Immature natural killer cell (primary cell): ENCODE results near the gene CGB3. TPM values are rescaled to one million over a fixed set of nuclear protein-coding genes. Genes with fewer than 3 reads are reported as not detected.

ENCODE experiments used
- DNase-seq, 3 donors: peaks; one replicate each; pipeline ENCODE4 v3.0.0; 2022; ENCODE audit warnings: mixed read lengths in 1 of 3
- H3K27ac Mint-ChIP-seq, 6 donors: one replicate each; pipeline ENCODE4 v1.8.0; 2020; ENCODE audit warnings: mixed read lengths in 6 of 6, mild to moderate bottlenecking in 5 of 6, inconsistent platforms in 4 of 6, moderate library complexity in 3 of 6
- H3K27me3 Mint-ChIP-seq, 3 donors: one replicate each; pipeline ENCODE4 v1.8.0; 2020 to 2021; ENCODE audit warnings: low read depth in 3 of 3, mild to moderate bottlenecking in 3 of 3, mixed read lengths in 3 of 3, moderate library complexity in 3 of 3, inconsistent platforms in 1 of 3
- H3K36me3 Mint-ChIP-seq, 3 donors: one replicate each; pipeline ENCODE4 v1.8.0; 2020; ENCODE audit warnings: mixed read lengths in 3 of 3, inconsistent platforms in 2 of 3, mild to moderate bottlenecking in 2 of 3
- H3K4me1 Mint-ChIP-seq, 2 donors: one replicate each; pipeline ENCODE4 v1.8.0; 2020; ENCODE audit warnings: inconsistent platforms in 2 of 2, mild to moderate bottlenecking in 2 of 2, mixed read lengths in 2 of 2, moderate library complexity in 1 of 2
- H3K4me3 Mint-ChIP-seq, 5 donors: one replicate each; pipeline ENCODE4 v1.8.0; 2020; ENCODE audit warnings: mild to moderate bottlenecking in 5 of 5, mixed read lengths in 5 of 5, inconsistent platforms in 3 of 5, moderate library complexity in 3 of 5
- H3K9me3 Mint-ChIP-seq, 6 donors: one replicate each; pipeline ENCODE4 v1.8.0; 2020; ENCODE audit warnings: mild to moderate bottlenecking in 6 of 6, mixed read lengths in 6 of 6, inconsistent platforms in 4 of 6, moderate library complexity in 3 of 6
- polyA plus RNA-seq, 3 donors: library from polyadenylated mRNA; unstranded; fragments of 300-500 nt; fragmentation: Illumina TruSeq; gene quantifications; one replicate each; pipeline ENCODE4 v1.2.3, GENCODE V29; 2021

Gene CGB3
- polyA plus RNA-seq, 3 donors from 2014 or later = not detected

- Mint-ChIP-seq H3K9me3 (no peaks in the 10 kb centered on the region), H3K27ac (peak within 1 kb of the TSS in 3 of 6 donors; percentile 12 to 34 (median 24)), H3K4me1 (peaks cover 25 to 26% of the 10 kb centered on the region in 2 donors), H3K4me3 (peak within 1 kb of the TSS; percentile 82 to 91 (median 90)), H3K36me3 (no peaks in the 10 kb centered on the region), H3K27me3 (peaks cover 0 to 11% (median 0%) of the 10 kb centered on the region in 3 donors)
- DNase-seq = no peak
Observed at GRCh38 chr19:49017041-49017665, 7.0 kb downstream of the CGB3 start, which contains the start of gene LHB. LHB (minus strand) TSS chr19:49017091; CDS start chr19:49017081, 10 bp downstream.

DNA sequence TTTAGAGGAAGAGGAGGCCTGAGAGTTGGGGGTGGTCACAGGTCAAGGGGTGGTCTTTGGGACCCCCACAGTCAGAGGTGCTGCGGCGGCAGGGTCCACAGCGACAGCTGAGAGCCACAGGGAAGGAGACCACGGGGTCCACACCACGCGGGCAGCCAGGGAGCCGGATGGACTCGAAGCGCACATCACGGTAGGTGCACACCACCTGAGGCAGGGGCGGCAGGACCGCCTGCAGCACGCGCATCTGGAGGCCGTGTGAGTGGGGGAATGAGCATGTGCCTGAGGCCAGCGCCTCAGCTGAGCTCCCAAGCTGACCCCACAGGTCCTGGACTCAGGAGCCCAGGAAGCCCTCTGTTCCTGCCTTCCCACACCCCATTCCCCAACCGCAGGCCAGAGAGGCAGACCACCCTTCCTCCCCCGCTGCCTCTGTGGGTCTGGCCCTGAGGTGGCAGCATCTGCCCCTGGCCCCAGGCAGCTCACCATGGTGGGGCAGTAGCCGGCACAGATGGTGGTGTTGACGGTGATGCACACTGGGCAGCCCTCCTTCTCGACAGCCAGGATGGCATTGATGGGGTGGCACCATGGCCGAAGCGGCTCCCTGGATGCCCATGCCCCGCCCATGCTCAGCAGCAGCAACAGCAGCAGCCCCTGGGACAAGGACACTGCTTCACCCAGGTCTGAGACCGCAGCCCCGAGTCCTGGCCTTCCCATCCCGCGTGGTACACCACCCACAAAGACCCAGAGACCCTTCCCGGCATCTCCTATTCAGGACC, 7.9 kb downstream of the CGB3 start:
- Mint-ChIP-seq H3K27ac (peak overlapping the region in 1 of 6 donors; percentile 12), H3K4me1 (peaks cover 24 to 25% of the 10 kb centered on the region in 2 donors), H3K27me3 (peaks cover 0 to 9% (median 0%) of the 10 kb centered on the region in 3 donors), H3K4me3 (peak overlapping the region in 1 of 5 donors; percentile 25), H3K36me3 (no peaks in the 10 kb centered on the region), H3K9me3 (no peaks in the 10 kb centered on the region)
- no peak for DNase-seq

DNA sequence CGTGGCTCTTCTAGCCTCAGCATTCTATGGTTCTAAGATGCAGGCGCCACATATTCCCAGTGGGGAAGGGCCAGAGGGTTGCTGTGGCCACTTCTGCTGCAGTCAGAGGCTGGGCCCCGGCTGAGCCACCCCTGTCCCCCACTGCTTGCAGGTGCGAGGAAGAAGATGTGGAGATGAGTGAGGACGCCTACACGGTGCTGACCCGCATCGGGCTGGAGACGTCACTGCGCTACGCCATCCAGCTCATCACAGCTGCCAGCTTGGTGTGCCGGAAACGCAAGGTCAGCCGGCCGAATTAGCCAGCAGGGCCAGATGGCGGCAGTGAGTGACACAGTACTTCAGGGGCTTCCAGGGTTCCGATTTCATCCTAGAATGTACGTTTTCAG, 9.3 kb downstream of the CGB3 start:
- no peak overlapping the region for H3K27ac Mint-ChIP-seq
- peaks cover 17 to 19% of the 10 kb centered on the region in 2 donors for H3K4me1 Mint-ChIP-seq
- no peaks in the 10 kb centered on the region for H3K9me3 Mint-ChIP-seq
- peaks cover 0 to 6% (median 1%) of the 10 kb centered on the region in 3 donors for H3K27me3 Mint-ChIP-seq
- no peak for DNase-seq
- peaks cover 0 to 4% (median 4%) of the 10 kb centered on the region in 3 donors for H3K36me3 Mint-ChIP-seq
- H3K4me3 Mint-ChIP-seq = no peak overlapping the region

- H3K27ac Mint-ChIP-seq = no peak overlapping the region
- H3K4me3 Mint-ChIP-seq = no peak overlapping the region
Observed at GRCh38 chr19:49014123-49014869, 9.8 kb downstream of the CGB3 start.

GRCh38 chr19:49011194-49011593, 12.9 kb downstream of the CGB3 start:
- Mint-ChIP-seq H3K27ac (no peak overlapping the region), H3K4me3 (no peak overlapping the region), H3K36me3 (peaks cover 0 to 12% (median 4%) of the 10 kb centered on the region in 3 donors)

More at GRCh38 chr19:49014123-49014869, 9.8 kb downstream of the CGB3 start:
- Mint-ChIP-seq H3K27me3 (peaks cover 0 to 4% (median 1%) of the 10 kb centered on the region in 3 donors), H3K4me1 (peaks cover 11 to 16% of the 10 kb centered on the region in 2 donors), H3K9me3 (no peaks in the 10 kb centered on the region), H3K36me3 (peaks cover 0 to 7% (median 4%) of the 10 kb centered on the region in 3 donors)
- DNase-seq = no peak

DNA sequence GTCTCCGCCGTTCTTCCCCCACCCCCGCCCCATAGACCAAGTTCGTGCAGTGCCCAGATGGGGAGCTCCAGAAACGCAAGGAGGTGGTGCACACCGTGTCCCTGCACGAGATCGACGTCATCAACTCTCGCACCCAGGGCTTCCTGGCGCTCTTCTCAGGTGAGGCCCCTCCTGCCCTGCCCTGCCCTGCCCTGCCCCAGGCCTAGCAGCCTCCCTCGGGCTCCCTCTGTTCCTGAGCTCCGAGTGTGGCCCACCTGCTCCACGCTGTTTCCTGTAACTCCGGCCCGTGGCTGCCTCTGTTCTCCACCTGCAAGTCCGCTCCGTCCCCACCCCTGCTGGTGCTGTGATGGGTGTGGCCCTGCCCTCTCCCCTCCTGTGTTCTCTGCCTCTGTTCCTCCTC, 13.7 kb downstream of the CGB3 start:
- no peak for DNase-seq
- H3K27ac Mint-ChIP-seq = peak overlapping the region in 1 of 6 donors; percentile 69
- H3K9me3 Mint-ChIP-seq = no peaks in the 10 kb centered on the region
- peaks cover 0 to 12% (median 4%) of the 10 kb centered on the region in 3 donors for H3K36me3 Mint-ChIP-seq
- H3K27me3 Mint-ChIP-seq = peaks cover 0 to 1% (median 0%) of the 10 kb centered on the region in 3 donors
- H3K4me3 Mint-ChIP-seq = no peak overlapping the region
- no peaks in the 10 kb centered on the region for H3K4me1 Mint-ChIP-seq

More at GRCh38 chr19:49011194-49011593, 12.9 kb downstream of the CGB3 start:
- DNase-seq = no peak
- H3K4me1 Mint-ChIP-seq = no peaks in the 10 kb centered on the region
- peaks cover 0 to 1% (median 0%) of the 10 kb centered on the region in 3 donors for H3K27me3 Mint-ChIP-seq
- no peaks in the 10 kb centered on the region for H3K9me3 Mint-ChIP-seq

GRCh38 chr19:49009828-49010227, 14.3 kb downstream of the CGB3 start:
- no peak for DNase-seq
- Mint-ChIP-seq H3K27ac (no peak overlapping the region), H3K36me3 (peaks cover 0 to 15% (median 5%) of the 10 kb centered on the region in 3 donors), H3K4me1 (no peaks in the 10 kb centered on the region), H3K9me3 (no peaks in the 10 kb centered on the region), H3K27me3 (peaks cover 0 to 1% (median 0%) of the 10 kb centered on the region in 3 donors), H3K4me3 (no peak overlapping the region)

DNA sequence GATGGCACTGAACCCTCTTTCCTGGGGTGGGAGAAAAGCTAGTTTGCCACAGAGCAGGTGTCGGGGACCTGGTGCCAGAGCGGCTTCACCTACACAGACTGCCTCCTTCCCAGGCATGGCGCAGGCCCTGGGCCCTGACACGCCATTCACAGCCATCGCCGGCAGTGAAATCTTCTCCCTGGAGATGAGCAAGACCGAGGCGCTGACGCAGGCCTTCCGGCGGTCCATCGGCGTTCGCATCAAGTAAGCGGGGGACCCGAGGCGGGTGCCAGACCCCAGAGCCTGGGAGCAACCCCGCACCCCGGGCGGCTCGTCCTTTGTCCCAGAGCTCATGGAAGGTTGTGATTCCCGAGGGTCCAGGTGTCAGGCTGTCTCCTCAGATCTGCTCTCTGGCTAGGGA, 17.2 kb downstream of the CGB3 start:
- H3K9me3 Mint-ChIP-seq = no peaks in the 10 kb centered on the region
- H3K4me3 Mint-ChIP-seq = no peak overlapping the region
- H3K27me3 Mint-ChIP-seq = peaks cover 0 to 1% (median 0%) of the 10 kb centered on the region in 3 donors
- no peaks in the 10 kb centered on the region for H3K4me1 Mint-ChIP-seq
- H3K36me3 Mint-ChIP-seq = peaks cover 3 to 21% (median 11%) of the 10 kb centered on the region in 3 donors
- DNase-seq = no peak
- no peak overlapping the region for H3K27ac Mint-ChIP-seq

- H3K27ac Mint-ChIP-seq = no peak overlapping the region
- H3K27me3 Mint-ChIP-seq = peaks cover 0 to under 1% (median 0%) of the 10 kb centered on the region in 3 donors
- no peaks in the 10 kb centered on the region for H3K4me1 Mint-ChIP-seq
- H3K36me3 Mint-ChIP-seq = peaks cover 3 to 17% (median 7%) of the 10 kb centered on the region in 3 donors
- DNase-seq = no peak
- H3K9me3 Mint-ChIP-seq = no peaks in the 10 kb centered on the region
- no peak overlapping the region for H3K4me3 Mint-ChIP-seq
Observed at GRCh38 chr19:49004964-49005614, 19.0 kb downstream of the CGB3 start.

DNA sequence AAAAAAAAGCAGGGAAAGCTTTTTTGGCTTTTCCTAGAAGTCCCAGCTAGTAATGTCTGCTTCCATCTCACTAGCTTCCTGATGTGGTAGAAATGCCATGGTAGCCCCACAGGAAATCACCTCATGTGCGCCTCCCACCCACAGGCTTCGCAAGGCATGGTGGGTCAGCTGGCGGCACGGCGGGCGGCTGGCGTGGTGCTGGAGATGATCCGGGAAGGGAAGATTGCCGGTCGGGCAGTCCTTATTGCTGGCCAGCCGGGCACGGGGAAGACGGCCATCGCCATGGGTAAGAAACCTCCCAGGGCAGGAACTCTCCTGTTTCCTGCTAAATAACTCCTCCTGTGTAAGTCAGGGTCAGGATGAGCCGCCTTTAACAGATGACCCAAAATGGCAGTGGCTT, 20.0 kb downstream of the CGB3 start:
- DNase-seq = no peak
- H3K4me1 Mint-ChIP-seq = peaks cover 1 to 8% of the 10 kb centered on the region in 2 donors
- no peaks in the 10 kb centered on the region for H3K9me3 Mint-ChIP-seq
- H3K36me3 Mint-ChIP-seq = peaks cover 3 to 14% (median 7%) of the 10 kb centered on the region in 3 donors
- H3K27ac Mint-ChIP-seq = no peak overlapping the region
- no peak overlapping the region for H3K4me3 Mint-ChIP-seq
- no peaks in the 10 kb centered on the region for H3K27me3 Mint-ChIP-seq

GRCh38 chr19:48999481-49000325, 24.4 kb downstream of the CGB3 start:
- peak; percentile 29 to 49 (median 34) for DNase-seq
- H3K4me3 Mint-ChIP-seq = no peak overlapping the region
- H3K4me1 Mint-ChIP-seq = peaks cover 8 to 21% of the 10 kb centered on the region in 2 donors
- H3K27me3 Mint-ChIP-seq = no peaks in the 10 kb centered on the region
- peaks cover 3 to 6% (median 4%) of the 10 kb centered on the region in 3 donors for H3K36me3 Mint-ChIP-seq
- H3K27ac Mint-ChIP-seq = no peak overlapping the region
- H3K9me3 Mint-ChIP-seq = no peaks in the 10 kb centered on the region

DNA sequence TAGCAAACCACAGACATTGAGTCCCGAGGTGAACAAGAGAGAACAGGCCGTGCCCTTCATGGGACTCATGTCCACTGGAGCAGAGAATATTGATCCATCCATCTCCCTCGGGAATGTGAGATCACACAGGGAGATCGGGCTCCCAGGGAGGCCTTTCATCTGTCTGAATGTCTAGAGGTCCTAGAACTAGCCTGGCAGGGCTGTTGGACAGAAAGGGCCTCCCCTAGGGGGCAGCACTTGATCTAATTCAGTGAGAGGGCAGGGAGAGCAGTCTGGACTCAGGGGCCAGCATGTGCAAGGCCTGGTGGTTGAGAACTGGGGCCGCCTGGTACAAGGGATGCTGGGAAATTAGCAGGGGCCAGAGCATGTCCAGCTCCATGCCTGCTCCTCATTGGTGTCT, 26.2 kb downstream of the CGB3 start:
- Mint-ChIP-seq H3K27ac (peak overlapping the region in 1 of 6 donors; percentile 21), H3K4me1 (peaks cover 18 to 33% of the 10 kb centered on the region in 2 donors), H3K9me3 (no peaks in the 10 kb centered on the region), H3K4me3 (no peak overlapping the region), H3K27me3 (peaks cover 0 to 5% (median 4%) of the 10 kb centered on the region in 3 donors), H3K36me3 (no peaks in the 10 kb centered on the region)
- peak in 2 of 3 donors; percentile 14 to 30 for DNase-seq
